Bone marrow (tissue), 2 donors: Measurements from ENCODE around the gene PRKCQ.
"Not testable (repeated sequence)": the region's sequence is repeated elsewhere in the genome, so short reads cannot be mapped to it uniquely, and the experiment has no call there.

Experiments used
- DNase-seq, 2 donors: peaks; one replicate each; lab custom pipeline; 2025; lab: John Stamatoyannopoulos, UW

PRKCQ gene

GRCh38 chr10:6491841-6492609, 88.1 kb downstream of the PRKCQ start:
- no peak for DNase-seq

GRCh38 chr10:6490614-6491013, 89.5 kb downstream of the PRKCQ start:
- DNase-seq = no peak

GRCh38 chr10:6487920-6488319, 92.2 kb downstream of the PRKCQ start:
- DNase-seq = no peak

GRCh38 chr10:6486309-6486708, 93.8 kb downstream of the PRKCQ start:
- no peak for DNase-seq

GRCh38 chr10:6482737-6483357, 97.2 kb downstream of the PRKCQ start:
- DNase-seq = no peak

GRCh38 chr10:6478722-6479121, 101.4 kb downstream of the PRKCQ start:
- no peak for DNase-seq

- DNase-seq = no peak
Observed at GRCh38 chr10:6476989-6477388, 103.1 kb downstream of the PRKCQ start.

- DNase-seq = no peak
Observed at GRCh38 chr10:6474871-6475270, 105.2 kb downstream of the PRKCQ start.

- peak; percentile 12 to 81 for DNase-seq
Observed at GRCh38 chr10:6473901-6474370, 106.1 kb downstream of the PRKCQ start.

GRCh38 chr10:6473430-6473829, 106.6 kb downstream of the PRKCQ start:
- peak in 1 of 2 donors; percentile 87 for DNase-seq

- not testable (repeated sequence) for DNase-seq
Observed at GRCh38 chr10:6472710-6473005, 107.4 kb downstream of the PRKCQ start.

GRCh38 chr10:6470894-6471618, 109.0 kb downstream of the PRKCQ start:
- no peak for DNase-seq

GRCh38 chr10:6469661-6470060, 110.4 kb downstream of the PRKCQ start:
- no peak for DNase-seq

- no peak for DNase-seq
Observed at GRCh38 chr10:6465854-6466601, 114.0 kb downstream of the PRKCQ start.

GRCh38 chr10:6465437-6465836, 114.6 kb downstream of the PRKCQ start:
- DNase-seq = no peak

GRCh38 chr10:6464862-6465430, 115.1 kb downstream of the PRKCQ start:
- no peak for DNase-seq

GRCh38 chr10:6463366-6463765, 116.7 kb downstream of the PRKCQ start:
- DNase-seq = no peak

GRCh38 chr10:6461961-6462360, 118.1 kb downstream of the PRKCQ start:
- DNase-seq = no peak

GRCh38 chr10:6460861-6461409, 119.1 kb downstream of the PRKCQ start:
- DNase-seq = no peak

GRCh38 chr10:6458814-6459213, 121.3 kb downstream of the PRKCQ start:
- no peak for DNase-seq

GRCh38 chr10:6457376-6457775, 122.7 kb downstream of the PRKCQ start:
- no peak for DNase-seq

- no peak for DNase-seq
Observed at GRCh38 chr10:6456067-6456466, 124.0 kb downstream of the PRKCQ start.
